Endothelial cell of umbilical vein (primary cell): Measurements from ENCODE around the gene AIF1L. TPM values are rescaled to one million over a fixed set of nuclear protein-coding genes. Genes with fewer than 3 reads are reported as not detected.

ENCODE experiments used
- BruUV-seq: library from RNA; stranded (reverse); fragments of 400-500 nt; replicated peaks from 2 replicates; lab custom pipeline; 2021; lab: Mats Ljungman, UMichigan
- CTCF ChIA-PET: fragments of 300-600, 350-600 bp; sonication (Branson Sonifier 250); formaldehyde crosslinking; loops from one replicate; lab custom pipeline; 2021; ENCODE audit warnings: antibody characterized with exemption, inconsistent platforms; lab: Charles Lee
- POLR2A ChIA-PET: fragments of 300-600, 350-600 bp; sonication (Branson Sonifier 250); formaldehyde crosslinking; loops from one replicate; lab custom pipeline; 2021; ENCODE audit warnings: antibody characterized with exemption, inconsistent platforms; lab: Charles Lee
- DNase-seq: peaks from one replicate; pipeline ENCODE4 v3.0.0-alpha.2; 2011; ENCODE audit warnings: low read depth, low spot score
- FAIRE-seq: peaks from 2 replicates; lab custom pipeline; 2011; peaks lifted over from hg19 to GRCh38; lab: Jason Lieb, UNC
- H2AFZ ChIP-seq: 2 replicates; pipeline ENCODE4 v1.6.0; 2012; ENCODE audit warnings: low read depth, low read length, control low read depth, inconsistent platforms
- H3K27ac ChIP-seq: 2 replicates; pipeline ENCODE4 v1.5.1; 2011; ENCODE audit warnings: low read depth, mild to moderate bottlenecking, control low read depth, low read length, moderate library complexity; ENCODE audit not compliant: insufficient read depth
- H3K27me3 ChIP-seq, 2 experiments: 2 replicates each; pipeline versions ENCODE4 v1.6.0 to v1.6.1; 2011; ENCODE audit warnings: low read length in 2 of 2, mixed read lengths in 1 of 2; ENCODE audit not compliant: control insufficient read depth in 2 of 2, insufficient read depth in 2 of 2
- H3K36me3 ChIP-seq, 2 experiments: 2 replicates in 1 of 2; 3 replicates in 1 of 2; pipeline ENCODE4 v1.5.1; 2011; ENCODE audit warnings: low read length in 2 of 2, mild to moderate bottlenecking in 1 of 2, moderate library complexity in 1 of 2; ENCODE audit not compliant: control insufficient read depth in 2 of 2, insufficient read depth in 2 of 2; ENCODE audit errors: extremely low read depth in 1 of 2
- H3K4me1 ChIP-seq: 3 replicates; pipeline ENCODE4 v1.5.1; 2011; ENCODE audit warnings: mild to moderate bottlenecking, low read length; ENCODE audit not compliant: control insufficient read depth, insufficient read depth; ENCODE audit errors: extremely low read depth
- H3K4me2 ChIP-seq: 2 replicates; pipeline ENCODE4 v1.6.1; 2011; ENCODE audit warnings: low read length, control low read depth, mixed read lengths; ENCODE audit not compliant: insufficient read depth
- H3K4me3 ChIP-seq, 3 experiments: fragments of 200-600 bp in 1 of 3; sonication (generic), shearing (Covaris generic) in 1 of 3; replicated peaks in 1 of 3; 2 replicates each; pipeline ENCODE4 v1.5.1; 2011 to 2016; ENCODE audit warnings: control low read depth in 3 of 3, low read length in 3 of 3, mild to moderate bottlenecking in 2 of 3, inconsistent platforms in 1 of 3, low read depth in 1 of 3, moderate library complexity in 1 of 3; ENCODE audit not compliant: insufficient read depth in 1 of 3
- H3K79me2 ChIP-seq: 2 replicates; pipeline ENCODE4 v1.6.0; 2012; ENCODE audit warnings: low read length, inconsistent platforms; ENCODE audit not compliant: control insufficient read depth, insufficient read depth
- H3K9ac ChIP-seq: replicated peaks from 2 replicates; pipeline ENCODE3; 2011; ENCODE audit warnings: low read length, control low read depth; ENCODE audit not compliant: insufficient read depth; ENCODE audit errors: extremely low read depth
- H3K9me1 ChIP-seq: replicated peaks from 3 replicates; pipeline ENCODE4 v1.6.0; 2011; ENCODE audit warnings: mild to moderate bottlenecking, low read length; ENCODE audit not compliant: control insufficient read depth, insufficient read depth; ENCODE audit errors: extremely low read depth
- H3K9me3 ChIP-seq: replicated peaks from 2 replicates; pipeline ENCODE4 v1.5.1; 2012; ENCODE audit warnings: low read length, inconsistent platforms; ENCODE audit not compliant: control insufficient read depth, insufficient read depth
- H4K20me1 ChIP-seq: replicated peaks from 2 replicates; pipeline ENCODE3; 2011; ENCODE audit warnings: mild to moderate bottlenecking, low read length; ENCODE audit not compliant: control insufficient read depth, insufficient read depth; ENCODE audit errors: extremely low read depth
- EZH2 ChIP-seq: IDR thresholded peaks from 2 replicates; pipeline ENCODE4 v1.6.1; 2012; ENCODE audit warnings: borderline replicate concordance, low read depth, mild to moderate bottlenecking, moderate library complexity, low read length, inconsistent platforms; ENCODE audit not compliant: severe bottlenecking
- FOS ChIP-seq: IDR thresholded peaks from 2 replicates; pipeline ENCODE4 v1.6.1; 2011; ENCODE audit warnings: mild to moderate bottlenecking, low read length, moderate library complexity, borderline replicate concordance; ENCODE audit not compliant: insufficient read depth
- GATA2 ChIP-seq: IDR thresholded peaks from 2 replicates; pipeline ENCODE4 v1.7.0; 2011; ENCODE audit warnings: low read depth, mild to moderate bottlenecking, moderate library complexity, mixed read lengths, low read length; ENCODE audit not compliant: insufficient read length, insufficient read depth
- JUN ChIP-seq: IDR thresholded peaks from 2 replicates; pipeline ENCODE4 v1.6.1; 2011; ENCODE audit warnings: borderline replicate concordance, low read depth; ENCODE audit not compliant: insufficient read length, insufficient read depth
- MYC ChIP-seq: IDR thresholded peaks from one replicate; pipeline ENCODE4 v1.6.1; 2011; ENCODE audit warnings: mild to moderate bottlenecking, low read depth, low read length
- POLR2A ChIP-seq: IDR thresholded peaks from 2 replicates; pipeline ENCODE4 v1.6.1; 2012; ENCODE audit warnings: low read depth, mild to moderate bottlenecking, control low read depth, low read length
- POLR2AphosphoS5 ChIP-seq: IDR thresholded peaks from 2 replicates; pipeline ENCODE4 v1.6.1; 2012; ENCODE audit warnings: low read depth, mild to moderate bottlenecking, control low read depth, low read length, moderate library complexity; ENCODE audit not compliant: insufficient read depth
- dilution Hi-C: fragments of 300-500 bp; cut with MboI; formaldehyde crosslinking; loops from one replicate; pipeline ENCODE4 v1.15.0; 2019; ENCODE audit warnings: low sequenced_read_pairs; ENCODE audit not compliant: extremely low pct_ligation_motif_present
- intact Hi-C: fragments of 100-400 bp; cut with micrococcal nuclease; formaldehyde crosslinking; loops from one replicate; pipeline ENCODE4 v1.10.0; 2022
- polyA plus RNA-seq, 4 experiments: library from polyadenylated mRNA; depleted of rRNA in 3 of 4; stranded (reverse) in 3 of 4; unstranded in 1 of 4; fragments of >200 nt; gene quantifications; 2 replicates each; pipeline versions ENCODE4 v1.2.1 to v1.2.3, GENCODE V29; 2011 to 2012; ENCODE audit warnings: missing spikeins in 1 of 4
- small RNA-seq: library from RNA; depleted of rRNA; stranded (forward); fragments of <200 nt; gene quantifications from one replicate; pipeline ENCODE3, GENCODE V24; 2012; ENCODE audit warnings: low replicate concordance, low read depth; ENCODE audit not compliant: insufficient read depth, insufficient read length
- total RNA-seq: library from RNA; stranded (reverse); gene quantifications from 2 replicates; pipeline ENCODE4 v1.2.3, GENCODE V29; 2021
- TF ChIP-seq, protein P1 (sequence below): IDR thresholded peaks from 2 replicates; pipeline ENCODE4 v1.6.1; 2011; ENCODE audit not compliant: insufficient read depth, insufficient read length
- TF ChIP-seq, protein P2 (sequence below), 2 donors: IDR thresholded peaks; 1 replicate in 1 of 2; 2 replicates in 1 of 2; pipeline ENCODE4 v1.5.1; 2011; ENCODE audit warnings: low read length in 2 of 2, mild to moderate bottlenecking in 2 of 2, moderate library complexity in 2 of 2, control low read depth in 1 of 2, inconsistent platforms in 1 of 2, low read depth in 1 of 2; ENCODE audit not compliant: insufficient read depth in 1 of 2; ENCODE audit errors: extremely low read depth in 1 of 2

The AIF1L gene
- total and polyA plus RNA-seq, 2 donors (not counting 3 experiments of a cell fraction or from before 2014, with no cell fraction given) = 17.8 to 39.7 TPM

DNA sequence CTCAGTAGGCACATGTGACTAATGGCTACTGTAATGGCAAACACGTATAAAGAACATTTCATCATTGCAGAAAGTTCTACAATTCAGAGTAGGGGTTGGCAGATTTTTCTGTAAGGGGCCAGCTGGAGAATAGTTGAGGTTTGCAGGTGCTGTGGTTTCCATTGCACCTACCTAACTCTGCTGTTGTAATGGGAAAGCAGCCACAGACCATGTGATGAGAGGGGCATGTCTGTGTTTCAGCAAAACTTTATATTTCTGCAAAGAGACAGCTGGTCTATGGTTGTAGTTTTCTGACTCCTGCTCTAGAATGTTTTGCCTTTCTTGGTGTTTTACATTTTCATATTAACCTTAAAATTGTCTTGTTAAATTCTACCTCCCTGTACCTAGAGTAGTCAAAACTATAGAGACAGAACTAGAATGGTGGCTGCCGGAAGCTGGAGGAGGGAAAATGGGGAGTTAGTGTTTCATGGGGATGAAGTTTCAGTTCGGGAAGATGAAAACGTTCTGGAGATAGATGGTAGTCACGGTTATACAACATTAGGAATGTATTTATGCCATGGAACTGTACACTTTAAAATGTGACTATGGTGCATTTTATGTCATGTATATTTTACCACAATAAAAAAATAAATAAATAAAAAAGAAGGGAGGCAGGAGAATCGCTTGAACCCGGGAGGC lies 73.4 kb downstream of the AIF1L start:
- no peak overlapping the region for H3K9ac ChIP-seq
- H3K9me1 ChIP-seq = no peaks in the 10 kb centered on the region
- no peaks in the 10 kb centered on the region for H4K20me1 ChIP-seq
- H3K9me3 ChIP-seq = no peaks in the 10 kb centered on the region
- no peak overlapping the region for H3K27ac ChIP-seq
- POLR2A ChIA-PET = no interaction called here
- no peak overlapping the region for H2AFZ ChIP-seq
- H3K79me2 ChIP-seq = peaks cover 7% of the 10 kb centered on the region
- TF ChIP-seq FOS (no peak), POLR2A (no peak), GATA2 (no peak), JUN (no peak), POLR2AphosphoS5 (no peak), EZH2 (no peak), MYC (no peak)
- TF ChIP-seq, protein P1, sequence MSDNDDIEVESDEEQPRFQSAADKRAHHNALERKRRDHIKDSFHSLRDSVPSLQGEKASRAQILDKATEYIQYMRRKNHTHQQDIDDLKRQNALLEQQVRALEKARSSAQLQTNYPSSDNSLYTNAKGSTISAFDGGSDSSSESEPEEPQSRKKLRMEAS = no peak
- TF ChIP-seq, protein P2, sequence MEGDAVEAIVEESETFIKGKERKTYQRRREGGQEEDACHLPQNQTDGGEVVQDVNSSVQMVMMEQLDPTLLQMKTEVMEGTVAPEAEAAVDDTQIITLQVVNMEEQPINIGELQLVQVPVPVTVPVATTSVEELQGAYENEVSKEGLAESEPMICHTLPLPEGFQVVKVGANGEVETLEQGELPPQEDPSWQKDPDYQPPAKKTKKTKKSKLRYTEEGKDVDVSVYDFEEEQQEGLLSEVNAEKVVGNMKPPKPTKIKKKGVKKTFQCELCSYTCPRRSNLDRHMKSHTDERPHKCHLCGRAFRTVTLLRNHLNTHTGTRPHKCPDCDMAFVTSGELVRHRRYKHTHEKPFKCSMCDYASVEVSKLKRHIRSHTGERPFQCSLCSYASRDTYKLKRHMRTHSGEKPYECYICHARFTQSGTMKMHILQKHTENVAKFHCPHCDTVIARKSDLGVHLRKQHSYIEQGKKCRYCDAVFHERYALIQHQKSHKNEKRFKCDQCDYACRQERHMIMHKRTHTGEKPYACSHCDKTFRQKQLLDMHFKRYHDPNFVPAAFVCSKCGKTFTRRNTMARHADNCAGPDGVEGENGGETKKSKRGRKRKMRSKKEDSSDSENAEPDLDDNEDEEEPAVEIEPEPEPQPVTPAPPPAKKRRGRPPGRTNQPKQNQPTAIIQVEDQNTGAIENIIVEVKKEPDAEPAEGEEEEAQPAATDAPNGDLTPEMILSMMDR (IDR thresholded peaks at IDR 0.05; ENCODE audit: extremely low read depth in 1 of 2, insufficient read depth in 1 of 2, low read depth in 1 of 2, low read length in 2 of 2) = no peak
- CTCF ChIA-PET = interaction anchor here (0.9 to 1.8 kb wide), 2 partner anchors 26 to 167 kb away, joined by 3 to 8 read pairs; no protein-coding TSS in a partner anchor
- no TSS peak for BruUV-seq
- dilution Hi-C loops = no loop called here
- FAIRE-seq (no peak), DNase-seq (no peak)
- H3K4me3 ChIP-seq = no peak overlapping the region
- peaks cover 3 to 4% of the 10 kb centered on the region in 2 experiments for H3K36me3 ChIP-seq
- H3K4me1 ChIP-seq = no peaks in the 10 kb centered on the region
- no peaks in the 10 kb centered on the region for H3K27me3 ChIP-seq
- intact Hi-C loops = no loop called here
- H3K4me2 ChIP-seq = no peak overlapping the region

Small RNA genes lying within 50 kb of the gene (small RNA-seq; reads per million reads assigned to genes)
- not detected for gene RNU6-881P

Other genes starting within 250 kb of the AIF1L start
- gene QRFP, start 199.7 kb upstream of the AIF1L start, total RNA-seq = not detected in 2 replicates
- not detected in 2 replicates for gene QRFP, start 199.7 kb upstream of the AIF1L start, polyA plus RNA-seq
- gene FIBCD1, start 157.3 kb upstream of the AIF1L start, total RNA-seq = not detected in 2 replicates
- 0.14 and 0.29 TPM in 2 replicates for gene FIBCD1, start 157.3 kb upstream of the AIF1L start, polyA plus RNA-seq
- gene LAMC3, start 87.4 kb upstream of the AIF1L start, total RNA-seq = 0.12 and 0.38 TPM in 2 replicates
- 0.13 and 0.18 TPM in 2 replicates for gene LAMC3, start 87.4 kb upstream of the AIF1L start, polyA plus RNA-seq
- 58.1 and 65.9 TPM in 2 replicates for gene NUP214, start 29.1 kb downstream of the AIF1L start, total RNA-seq
- 28.7 and 31.1 TPM in 2 replicates for gene NUP214, start 29.1 kb downstream of the AIF1L start, polyA plus RNA-seq
- 26.6 and 34.0 TPM in 2 replicates for gene FAM78A, start 180.0 kb downstream of the AIF1L start, total RNA-seq
- 37.4 and 45.9 TPM in 2 replicates for gene FAM78A, start 180.0 kb downstream of the AIF1L start, polyA plus RNA-seq
- gene PLPP7, start 193.2 kb downstream of the AIF1L start, total RNA-seq = 0.83 and 2.1 TPM in 2 replicates
- gene PLPP7, start 193.2 kb downstream of the AIF1L start, polyA plus RNA-seq = 2.7 and 3.8 TPM in 2 replicates